ENCODE data around the gene MAPK8IP2.
"Not testable (repeated sequence)": the region's sequence is repeated elsewhere in the genome, so short reads cannot be mapped to it uniquely, and the experiment has no call there.

MAPK8IP2 gene

DNA sequence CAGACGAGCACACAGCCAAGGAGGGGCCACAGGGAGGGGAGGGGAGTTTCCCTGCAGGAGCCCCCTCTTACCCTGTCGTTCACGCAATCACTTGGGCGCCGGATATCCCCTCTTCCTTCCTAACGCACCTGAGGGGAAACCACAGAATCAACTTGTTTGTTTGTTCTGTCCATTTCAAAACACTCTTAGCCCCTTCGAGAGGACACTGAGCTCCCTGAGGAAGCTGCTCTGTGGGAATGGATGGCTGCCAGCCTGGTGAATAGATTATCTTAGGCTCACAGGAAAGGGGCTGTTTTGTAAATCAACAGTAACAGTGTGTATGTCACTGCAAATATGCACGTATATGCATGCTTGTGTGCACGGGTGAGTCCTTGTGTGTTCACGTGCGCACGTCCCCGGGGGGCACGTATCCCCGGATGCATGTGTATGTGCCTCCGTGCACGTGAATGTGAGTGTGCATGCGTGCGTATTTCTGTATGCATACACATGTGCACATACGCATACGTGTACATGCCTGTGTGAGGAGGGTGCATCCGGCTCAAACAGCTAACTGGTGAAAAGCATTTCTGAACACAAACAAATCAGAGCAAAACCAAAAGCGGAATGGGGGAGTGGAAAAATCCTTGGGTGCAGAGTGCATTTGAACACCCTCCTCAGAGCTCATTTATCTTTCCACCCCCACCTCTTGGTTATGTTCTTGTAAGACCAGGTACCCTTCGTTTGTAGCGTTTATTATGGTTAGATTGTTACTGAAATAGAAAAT is 20.2 kb downstream of the MAPK8IP2 start:
- peak; percentile 66 to 85 for DNase-seq

DNA sequence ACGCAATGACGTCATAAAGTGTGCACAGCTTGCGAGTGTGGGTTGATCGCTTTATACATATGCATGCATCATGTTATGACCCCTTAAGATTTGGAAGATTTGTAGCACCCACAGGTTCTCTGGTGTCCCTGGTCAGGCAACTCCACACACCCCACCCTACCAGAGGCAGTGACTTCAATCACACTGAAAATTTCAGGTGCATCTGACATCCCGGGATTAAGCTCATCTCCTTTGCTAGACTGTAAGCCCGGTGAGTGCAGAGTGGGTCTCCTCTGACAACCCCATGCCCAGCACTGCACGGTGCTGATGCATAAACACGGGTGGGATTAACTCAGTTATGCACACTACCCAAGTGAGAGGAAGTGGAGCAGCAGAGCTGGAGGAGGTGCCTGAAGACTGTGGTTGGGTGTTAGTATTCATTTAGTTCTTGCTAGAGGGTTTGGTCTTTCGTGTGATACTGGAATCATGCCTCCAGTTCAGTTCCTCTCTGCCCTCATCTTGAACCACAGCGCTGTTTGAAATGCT is 20.8 kb downstream of the MAPK8IP2 start:
- peak; percentile 88 to 91 for DNase-seq

DNA sequence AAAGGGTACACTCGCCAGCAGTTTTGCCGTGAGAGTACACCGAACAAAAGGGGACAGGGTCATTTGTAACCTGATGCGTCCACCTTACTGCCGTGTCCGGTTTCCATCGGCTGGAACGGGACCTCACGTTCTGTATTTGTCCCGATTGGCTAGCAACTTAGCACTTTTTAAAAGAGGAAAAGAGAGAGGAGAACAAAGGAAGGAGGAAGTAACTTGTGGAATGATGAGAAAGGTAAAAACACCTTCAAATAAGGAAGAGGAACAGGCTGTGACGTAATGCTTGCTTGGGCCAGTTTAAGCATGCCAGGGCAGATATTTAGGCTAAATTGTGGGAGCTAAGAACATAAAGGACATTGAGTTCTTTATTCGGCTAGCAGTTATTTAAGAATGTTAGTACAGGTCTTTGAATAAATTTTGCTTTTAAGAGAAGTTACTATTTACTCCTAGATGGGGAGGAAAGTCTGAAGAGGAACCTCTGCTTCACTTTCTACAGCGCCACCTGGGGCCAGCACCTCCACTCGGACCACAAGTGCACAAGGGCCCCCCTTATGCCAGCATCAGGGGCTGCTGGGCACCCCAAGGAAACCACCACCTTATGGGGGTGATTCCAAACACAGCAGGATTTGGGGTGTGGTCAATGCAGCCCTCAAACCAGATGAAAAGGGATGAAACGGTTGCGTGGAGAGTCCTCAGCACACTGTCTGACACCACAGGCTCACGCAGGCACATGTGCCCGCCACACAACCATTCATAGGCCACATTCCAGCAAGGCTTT is 21.5 kb downstream of the MAPK8IP2 start:
- peak; percentile 22 to 31 for DNase-seq

DNA sequence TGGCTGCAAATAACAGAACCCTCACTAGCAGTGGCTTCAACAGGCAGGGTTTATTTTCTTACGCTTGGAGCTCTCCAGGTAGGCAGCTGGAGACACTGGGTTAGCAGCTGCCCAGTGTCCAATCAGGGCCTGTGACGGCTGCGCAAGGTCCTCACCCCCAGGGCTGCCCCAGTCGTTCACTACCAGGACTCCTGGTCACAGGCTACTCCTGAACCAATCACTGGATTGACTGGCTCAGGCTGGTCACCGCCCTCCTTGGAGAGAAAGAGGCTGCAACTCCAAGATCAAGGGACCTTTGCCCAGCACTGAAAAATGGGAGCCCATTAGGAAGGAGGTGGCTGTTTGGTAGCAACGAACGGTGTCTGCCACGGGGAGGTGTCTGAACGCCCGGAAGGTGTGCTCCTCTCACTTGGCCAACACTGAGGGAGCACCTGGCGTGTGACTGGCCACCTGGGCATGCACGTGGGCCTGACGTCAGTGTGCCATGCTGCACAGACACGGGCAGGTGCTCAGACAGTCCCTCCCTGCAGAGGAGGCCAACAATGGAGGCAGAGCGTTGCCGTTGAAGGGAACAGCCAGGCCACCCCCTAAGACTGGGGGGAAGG is 22.2 kb downstream of the MAPK8IP2 start:
- DNase-seq = no peak

DNA sequence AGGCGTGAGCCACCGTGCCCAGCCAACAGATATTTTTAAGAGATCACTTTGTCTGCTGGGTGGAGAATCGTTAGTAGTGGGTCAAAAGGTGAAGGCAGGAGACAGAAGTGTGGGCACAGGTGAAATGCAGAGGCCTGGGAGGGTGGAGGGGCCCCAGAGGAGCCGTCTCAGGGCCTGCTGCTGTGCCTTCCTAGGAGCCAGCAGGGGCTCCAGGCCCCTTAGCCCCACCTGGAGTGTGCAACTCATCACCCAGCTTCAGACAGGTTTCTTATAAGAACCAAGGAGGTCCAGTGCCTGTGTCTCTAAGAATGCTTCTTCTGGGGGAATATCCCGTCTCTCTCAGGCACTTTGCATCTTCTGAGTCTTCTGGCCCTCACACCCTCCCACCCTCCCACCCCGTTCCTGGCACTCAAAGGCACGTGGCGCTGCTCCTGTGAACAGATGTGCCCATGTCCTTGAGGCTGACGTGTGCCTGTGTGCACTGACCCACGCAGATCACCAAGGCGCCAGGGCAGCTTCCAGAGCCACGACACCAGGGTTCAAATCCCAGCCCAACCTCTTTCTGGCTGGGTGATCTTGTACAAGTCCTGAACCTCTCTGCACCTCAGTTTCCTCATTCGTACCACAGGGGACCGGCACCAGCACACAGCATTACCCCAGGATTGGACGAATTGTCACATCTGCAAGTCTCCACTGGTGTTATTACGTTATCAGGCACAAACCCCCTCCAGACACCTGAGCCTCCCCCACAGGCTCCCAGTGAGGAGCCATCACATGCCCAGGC is 23.9 kb downstream of the MAPK8IP2 start:
- no peak for DNase-seq

DNA sequence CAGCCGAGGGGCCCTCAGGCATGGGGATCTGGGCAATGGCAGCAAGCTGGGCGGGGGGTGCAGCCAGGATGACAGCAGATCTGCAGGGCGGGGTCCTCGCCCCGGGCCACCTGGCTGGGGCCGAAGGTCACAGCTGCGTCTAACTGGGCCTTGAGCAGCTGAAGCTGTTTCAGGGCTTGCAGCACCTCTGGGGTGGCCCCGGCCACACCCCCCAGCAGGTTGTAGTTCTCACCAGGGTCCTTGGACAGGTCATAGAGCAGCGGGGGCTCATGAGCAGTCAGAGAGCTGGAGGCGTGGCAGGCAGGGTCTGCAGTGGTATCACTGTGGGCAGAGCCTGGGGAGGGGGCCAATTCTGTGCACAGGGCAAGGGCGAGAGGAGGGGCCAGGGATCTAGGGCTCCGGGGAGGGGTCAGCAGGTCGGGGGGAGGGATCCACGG is 24.6 kb downstream of the MAPK8IP2 start:
- DNase-seq = no peak

DNA sequence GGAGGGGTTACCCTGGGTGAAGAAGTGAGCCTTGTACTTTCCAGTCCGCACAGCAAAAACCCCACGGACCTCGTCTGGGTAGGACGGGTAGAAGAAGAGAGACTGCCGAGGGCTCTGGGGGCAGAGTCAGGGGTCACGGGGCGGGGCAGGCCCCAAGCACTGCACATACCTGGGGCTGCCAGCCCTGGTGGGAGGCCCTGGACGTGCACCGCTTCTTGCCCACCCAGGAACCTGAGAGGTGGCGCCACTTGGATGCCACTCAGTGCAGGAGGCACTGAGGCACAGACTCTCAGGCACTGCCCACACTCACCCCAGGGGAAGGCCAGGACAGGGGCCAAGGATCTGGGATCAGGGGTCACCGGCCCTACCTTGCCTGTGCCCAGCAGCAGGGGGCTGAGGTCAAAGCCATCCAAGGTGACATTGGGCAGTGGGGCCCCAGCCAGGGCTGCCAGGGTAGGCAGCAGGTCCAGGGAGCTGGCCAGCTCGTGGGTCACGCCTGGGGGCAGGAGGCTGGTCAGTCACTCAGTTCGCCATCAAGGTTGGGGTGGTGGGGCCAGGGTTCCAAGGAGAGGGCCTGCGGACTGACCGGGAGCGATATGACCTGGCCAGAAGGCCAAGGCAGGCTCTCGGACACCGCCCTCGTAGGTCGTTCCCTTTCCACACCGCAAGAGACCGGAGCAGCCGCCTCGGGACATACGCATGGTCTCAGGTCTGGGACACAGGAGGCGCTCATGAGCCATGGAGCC is 25.1 kb downstream of the MAPK8IP2 start:
- no peak for DNase-seq

DNA sequence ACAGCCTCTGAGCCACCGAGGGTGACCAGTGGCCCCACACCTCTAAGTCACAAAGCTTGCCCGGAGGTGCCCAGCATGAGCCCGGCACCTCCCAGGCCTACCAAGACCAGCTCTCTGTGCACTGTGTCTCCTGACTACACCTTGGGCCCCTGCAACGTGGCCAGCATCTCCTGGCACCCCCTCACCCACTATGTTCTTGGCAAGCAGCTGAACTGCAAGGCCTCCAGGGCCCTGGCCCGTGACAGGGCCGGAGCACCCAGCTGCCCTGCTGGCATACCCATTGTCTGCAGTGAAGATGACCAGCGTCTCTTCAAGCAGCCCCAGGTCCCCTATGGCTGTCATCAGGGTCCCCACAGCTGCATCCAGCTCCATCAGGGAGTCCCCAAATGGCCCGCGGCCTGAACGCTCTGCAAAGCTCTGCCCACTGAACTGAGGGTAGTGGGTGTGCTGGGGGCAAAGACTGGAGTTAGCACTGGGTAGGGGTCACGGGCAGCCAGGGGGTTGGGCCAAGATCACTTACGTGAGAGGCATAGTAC is 25.8 kb downstream of the MAPK8IP2 start:
- no peak for DNase-seq

DNA sequence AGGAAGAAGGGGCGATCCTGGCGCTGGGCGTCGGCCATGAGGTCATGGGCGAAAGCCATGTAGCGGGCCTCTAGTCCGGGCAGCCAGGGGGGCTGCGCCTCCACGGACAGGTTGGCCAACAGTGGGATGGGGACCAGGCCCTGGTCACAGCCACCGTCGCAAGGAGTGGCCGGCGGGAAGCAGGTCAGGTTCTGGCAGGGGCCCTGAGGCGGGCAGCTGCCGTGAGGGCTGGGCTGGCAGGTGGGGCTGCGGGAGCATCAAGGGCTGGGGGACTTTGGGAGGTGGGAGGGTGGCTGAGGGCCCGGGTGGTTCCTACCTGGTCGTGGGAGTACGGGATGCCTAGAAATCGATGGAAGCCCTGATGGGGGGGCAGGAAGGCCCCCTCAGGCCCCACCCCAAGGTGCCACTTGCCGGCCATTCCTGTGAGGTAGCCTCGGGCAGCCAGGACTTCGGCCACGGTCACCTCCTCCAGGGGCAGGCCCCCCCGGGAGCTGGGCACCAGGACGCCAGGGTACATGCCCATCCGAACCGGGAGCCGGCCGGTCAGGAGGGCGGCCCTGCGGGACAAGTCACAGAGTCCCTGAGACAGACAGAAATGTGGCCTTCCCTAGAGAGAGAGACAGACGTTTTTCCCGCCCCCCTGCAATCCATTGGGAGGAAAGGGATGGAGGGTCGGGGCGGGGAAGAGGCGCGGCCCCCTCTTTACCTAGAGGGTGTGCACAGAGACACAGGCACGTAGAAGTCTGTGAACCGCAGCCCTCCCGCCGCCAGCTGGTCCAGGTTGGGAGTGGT is 26.5 kb downstream of the MAPK8IP2 start:
- no peak for DNase-seq

DNA sequence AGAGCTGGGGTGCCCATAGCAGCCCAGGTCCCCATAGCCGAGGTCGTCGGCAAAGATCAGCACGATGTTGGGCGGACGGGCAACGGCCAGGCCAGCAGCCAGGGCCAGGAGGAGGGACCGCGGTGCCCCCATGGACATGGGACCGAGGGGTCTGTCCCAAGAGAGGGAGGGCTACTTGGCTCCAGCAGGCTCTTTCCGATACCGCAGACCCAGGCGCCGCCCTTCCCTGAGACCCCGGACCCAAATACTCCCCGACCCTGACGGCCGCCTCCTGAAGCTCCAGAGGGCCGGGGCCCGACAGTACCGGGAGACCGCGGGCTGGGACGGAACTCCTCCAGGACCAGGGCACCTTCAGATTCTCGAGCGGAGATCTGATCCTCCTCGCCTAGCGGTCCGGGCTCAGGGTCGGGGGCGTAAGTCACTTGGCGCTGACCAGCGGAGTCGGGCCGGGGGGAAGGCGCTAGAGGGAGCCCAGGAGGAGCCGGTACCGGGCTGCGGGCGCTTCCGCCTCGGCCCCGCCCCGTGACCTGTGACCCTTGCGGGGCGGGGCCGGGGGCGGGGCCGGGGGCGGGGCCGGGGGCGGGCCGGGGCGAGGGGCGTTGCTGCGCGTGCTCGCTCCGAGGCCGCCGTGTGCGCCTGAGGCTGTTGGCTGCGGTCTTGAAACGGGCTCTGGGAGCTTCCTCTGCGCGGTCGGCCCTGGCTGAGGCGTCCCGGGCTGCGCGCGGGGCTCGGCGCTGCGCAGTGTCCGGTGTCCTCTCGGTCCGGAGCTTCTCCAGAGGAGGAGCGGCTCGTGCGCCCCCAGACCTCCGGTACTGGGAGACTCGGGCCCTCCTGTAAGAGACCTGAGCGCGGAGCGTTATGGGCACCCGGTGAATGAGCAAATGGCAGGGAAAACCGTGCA is 27.3 kb downstream of the MAPK8IP2 start, which contains the start of gene ARSA:
Gene ARSA (minus strand): TSS at position 511 of the 901 bp plus-strand sequence. CDS start 373 bp downstream, at position 138.
- peak; percentile 73 to 75 for DNase-seq

DNA sequence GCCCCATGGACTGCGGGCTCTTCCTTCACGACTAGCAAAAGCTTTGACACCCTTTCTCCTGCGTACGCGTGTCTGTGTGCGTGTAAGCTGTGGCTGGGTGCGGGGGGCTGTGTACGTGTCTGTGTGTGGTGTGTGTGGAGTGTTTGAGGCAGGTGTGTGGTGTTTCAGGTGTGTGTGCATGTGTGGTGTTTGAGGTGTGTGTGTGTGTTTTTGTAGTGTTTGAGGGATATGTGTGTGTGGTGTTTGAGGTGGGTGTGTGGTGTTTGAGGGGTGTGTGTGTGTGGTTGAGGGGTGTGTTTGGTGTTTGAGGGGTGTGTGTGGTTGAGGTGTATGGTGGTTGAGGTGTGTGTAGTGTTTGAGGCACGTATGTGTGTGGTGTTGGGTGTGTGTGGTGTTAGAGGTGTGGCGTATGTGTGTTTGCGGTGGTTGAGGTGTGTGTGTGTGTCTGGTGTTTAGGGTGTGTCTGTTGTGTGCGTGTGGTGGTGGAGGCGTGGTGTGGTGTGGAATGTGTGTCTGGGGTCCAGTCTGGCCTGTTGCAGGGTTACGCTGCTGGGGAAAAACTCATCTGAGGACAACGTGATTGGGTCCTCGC is 28.0 kb downstream of the MAPK8IP2 start:
- DNase-seq = no peak

DNA sequence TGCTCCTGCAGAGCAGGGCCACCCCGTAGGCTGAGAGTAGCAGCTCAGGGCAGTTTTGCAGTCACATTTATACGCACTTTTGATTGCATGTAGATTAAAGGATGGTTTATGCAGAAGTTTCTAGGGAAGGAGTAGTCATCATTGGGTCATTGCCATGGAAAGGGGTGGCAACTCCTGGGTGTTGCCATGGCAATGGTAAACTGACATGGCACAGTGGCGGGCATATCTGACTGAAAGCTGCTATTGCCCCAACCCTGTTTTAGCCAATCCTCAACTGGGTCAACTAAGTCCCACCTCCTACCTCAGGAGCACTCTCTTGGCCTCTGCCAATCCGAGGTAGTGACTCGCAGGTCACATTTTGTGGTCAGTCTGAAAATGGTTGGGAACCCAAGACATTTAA is 29.8 kb downstream of the MAPK8IP2 start:
- no peak for DNase-seq

DNA sequence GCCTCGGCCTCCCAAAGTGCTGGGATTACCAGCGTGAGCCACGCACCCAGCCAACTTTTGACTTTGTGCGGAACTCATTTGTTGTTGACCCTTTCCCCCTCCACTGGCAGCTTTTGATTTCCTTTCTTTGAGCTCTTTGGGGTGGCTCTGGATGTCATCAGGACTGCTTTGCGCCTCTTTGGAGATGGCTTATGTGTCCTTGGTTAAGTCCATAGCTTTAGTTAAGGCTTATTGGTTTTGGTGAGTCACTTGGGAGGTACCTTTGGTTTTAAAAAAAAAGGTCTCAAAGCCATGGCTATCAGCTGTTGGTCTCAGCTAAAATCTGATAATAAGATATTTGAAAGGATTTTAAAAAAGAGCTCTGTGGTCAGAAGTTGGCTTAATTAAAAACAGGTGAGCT is 32.5 kb downstream of the MAPK8IP2 start:
- no peak for DNase-seq

DNA sequence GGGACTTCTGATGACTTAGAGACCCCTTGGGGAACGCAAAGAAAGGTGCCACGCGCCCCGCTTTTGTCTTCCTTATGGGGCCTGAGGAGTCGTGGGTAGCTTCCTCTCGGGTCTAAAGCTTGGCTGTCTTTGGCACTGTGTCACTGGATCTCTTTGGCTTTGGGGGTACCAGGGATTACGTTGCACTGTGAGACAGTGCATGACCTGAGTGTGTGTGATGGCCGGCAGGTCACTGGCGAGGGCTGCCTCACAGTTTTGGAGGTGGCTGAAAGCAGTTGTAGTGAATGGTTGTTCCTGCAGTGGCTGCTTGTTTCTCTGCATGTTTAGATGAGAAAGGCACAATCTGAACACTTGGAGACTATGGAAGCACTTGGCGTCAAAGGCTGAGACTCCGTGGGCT is 33.2 kb downstream of the MAPK8IP2 start:
- no peak for DNase-seq

DNA sequence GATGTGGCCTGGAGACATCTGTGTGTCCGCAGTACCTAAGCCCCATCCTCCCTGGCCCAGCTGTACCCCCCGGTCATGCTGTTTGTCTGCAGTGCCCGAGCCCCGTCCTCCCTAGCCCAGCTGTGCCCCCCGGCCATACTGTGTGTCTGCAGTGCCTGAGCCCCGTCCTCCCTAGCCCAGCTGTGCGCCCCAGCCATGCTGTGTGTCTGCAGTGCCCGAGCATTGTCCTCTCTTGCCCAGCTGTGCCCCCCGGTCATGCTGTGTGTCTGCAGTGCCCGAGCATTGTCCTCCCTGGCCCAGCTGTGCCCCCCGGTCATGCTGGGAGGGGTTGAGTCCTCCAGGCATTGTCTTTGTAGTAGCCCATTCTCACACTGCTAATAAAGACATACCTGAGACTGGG is 35.0 kb downstream of the MAPK8IP2 start:
- DNase-seq = no peak

DNA sequence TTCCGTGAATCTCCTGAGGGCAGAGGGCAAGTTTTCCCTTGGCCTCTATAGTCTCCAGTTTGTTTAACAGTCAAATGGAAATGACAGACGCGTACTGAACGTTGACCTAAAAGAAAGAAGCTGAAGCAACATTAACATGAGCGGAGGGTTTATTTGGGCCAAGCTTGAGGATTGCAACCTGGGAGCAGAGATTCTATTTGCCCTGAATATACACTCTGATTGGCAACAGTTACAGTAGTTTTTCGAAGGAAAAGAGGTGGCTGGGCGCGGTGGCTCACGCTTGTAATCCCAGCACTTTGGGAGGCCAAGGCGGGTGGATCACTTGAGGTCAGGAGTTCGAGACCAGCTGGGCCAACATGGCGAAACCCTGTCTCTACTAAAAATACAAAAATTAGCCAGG is 39.7 kb downstream of the MAPK8IP2 start:
- DNase-seq = not testable (repeated sequence)

DNA sequence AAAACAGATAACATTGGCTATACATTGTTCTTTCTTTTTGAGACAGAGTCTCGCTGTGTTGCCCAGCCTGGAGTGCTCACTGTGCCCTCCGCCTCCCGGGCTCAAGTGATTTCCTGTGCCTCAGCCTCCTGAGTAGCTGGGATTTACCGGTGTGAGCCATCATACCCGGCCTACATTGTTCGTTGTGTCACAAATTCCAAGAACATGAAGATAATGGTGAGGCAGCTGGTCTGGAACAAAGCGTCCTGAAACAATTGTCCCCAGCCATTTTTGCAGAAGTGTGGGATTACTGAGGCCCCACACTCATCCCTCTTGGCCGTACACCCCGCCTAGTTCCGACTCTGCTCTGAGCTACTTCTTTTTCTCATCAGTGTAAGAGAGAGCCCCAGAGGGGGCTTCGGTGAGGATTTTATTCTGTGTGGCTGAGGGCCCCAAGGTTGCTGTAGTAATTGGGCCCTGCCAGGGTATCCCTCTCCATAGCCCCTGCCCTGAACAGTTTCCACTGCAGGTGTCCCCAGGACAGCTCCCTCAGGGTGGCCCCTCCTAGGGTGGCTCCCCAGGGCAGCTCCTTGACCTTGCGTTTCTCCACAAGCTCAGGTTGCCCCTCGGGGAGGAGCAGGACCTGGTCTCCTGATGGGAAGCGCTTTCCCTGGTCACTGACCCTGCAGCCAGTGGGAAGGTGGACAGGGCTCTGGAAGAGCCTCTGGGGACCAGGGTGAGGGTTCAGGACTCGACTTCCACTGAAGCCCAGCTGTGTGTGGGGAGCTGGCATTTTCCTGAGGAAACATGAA is 40.5 kb downstream of the MAPK8IP2 start:
- no peak for DNase-seq

Measured in Kasumi-1 (cell line).